Measurements from ENCODE around the gene VWF.

The VWF gene

DNA sequence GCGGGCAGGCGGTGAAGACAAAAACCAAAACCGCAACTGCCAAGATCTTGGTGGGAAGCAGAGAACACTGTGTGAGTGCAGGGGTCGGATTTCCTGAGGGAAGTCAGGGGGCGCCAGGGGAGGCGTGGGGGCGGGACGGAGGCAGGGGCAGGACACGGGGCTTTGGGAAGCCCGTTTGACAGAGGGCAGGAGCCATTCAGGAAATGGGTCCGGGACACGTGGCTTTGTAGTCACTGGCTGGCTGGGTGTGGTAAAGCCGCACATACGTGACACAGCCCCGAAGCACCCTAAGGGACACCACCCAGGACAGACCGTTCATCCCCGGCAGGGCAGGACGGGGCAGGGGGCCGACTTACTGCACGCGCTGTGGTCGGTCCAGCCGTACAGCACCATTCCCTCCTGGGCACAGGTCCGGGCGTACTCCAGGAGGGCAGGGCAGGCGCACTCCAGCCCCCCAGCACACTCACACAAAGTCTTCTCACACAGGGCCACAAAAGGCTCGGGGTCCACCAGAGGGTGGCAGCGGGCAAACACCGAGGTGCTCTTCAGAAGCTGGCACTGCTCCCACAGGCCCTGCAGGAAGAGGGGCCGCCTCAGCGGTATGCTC, 49.4 kb downstream of the VWF start:
- no peak for DNase-seq

- DNase-seq, result no peak
Observed at GRCh38 chr12:6074427-6074826, 50.0 kb downstream of the VWF start.

- DNase-seq, result no peak
Observed at GRCh38 chr12:6073426-6073825, 51.0 kb downstream of the VWF start.

- no peak for DNase-seq
Observed at GRCh38 chr12:6072302-6072752, 52.1 kb downstream of the VWF start.

GRCh38 chr12:6071589-6071988, 52.9 kb downstream of the VWF start:
- no peak for DNase-seq

DNA sequence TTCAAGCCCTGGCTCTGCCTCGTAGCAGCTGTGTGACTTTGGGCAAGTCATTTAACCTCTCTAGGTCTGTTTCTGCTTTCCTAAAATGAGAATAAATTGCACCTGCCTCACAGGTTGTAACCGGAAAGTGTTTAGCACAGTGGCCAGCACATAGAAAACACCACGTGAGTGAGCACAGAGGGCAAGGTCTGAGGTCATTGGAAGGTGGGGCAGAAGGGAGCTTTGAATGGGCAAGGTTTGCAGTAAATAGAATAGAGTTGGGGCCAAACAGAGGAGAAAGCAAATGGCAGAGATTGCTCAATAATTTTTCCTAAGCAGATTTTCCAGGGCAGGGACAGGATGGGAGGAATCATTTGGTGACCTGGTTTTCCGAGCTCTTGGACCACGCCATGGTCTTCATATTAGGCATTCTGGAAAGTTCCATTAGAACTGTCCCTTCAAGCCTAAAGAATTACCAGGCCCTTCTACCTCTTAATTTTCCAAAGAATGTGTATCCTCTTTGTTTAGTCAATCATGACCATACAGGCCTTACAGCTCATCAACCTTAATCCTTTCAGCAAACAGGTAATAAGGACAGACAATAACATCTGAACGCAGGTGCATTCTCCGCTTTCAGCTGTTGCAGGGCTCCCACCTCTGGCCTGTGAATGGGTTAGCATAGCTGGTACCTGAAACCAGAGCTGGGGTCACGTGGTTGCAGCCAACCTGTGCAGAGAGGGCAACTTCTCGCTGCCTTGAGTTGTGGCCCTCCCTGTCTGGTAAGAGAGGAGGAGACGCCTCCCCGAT, 53.8 kb downstream of the VWF start:
- no peak for DNase-seq

DNA sequence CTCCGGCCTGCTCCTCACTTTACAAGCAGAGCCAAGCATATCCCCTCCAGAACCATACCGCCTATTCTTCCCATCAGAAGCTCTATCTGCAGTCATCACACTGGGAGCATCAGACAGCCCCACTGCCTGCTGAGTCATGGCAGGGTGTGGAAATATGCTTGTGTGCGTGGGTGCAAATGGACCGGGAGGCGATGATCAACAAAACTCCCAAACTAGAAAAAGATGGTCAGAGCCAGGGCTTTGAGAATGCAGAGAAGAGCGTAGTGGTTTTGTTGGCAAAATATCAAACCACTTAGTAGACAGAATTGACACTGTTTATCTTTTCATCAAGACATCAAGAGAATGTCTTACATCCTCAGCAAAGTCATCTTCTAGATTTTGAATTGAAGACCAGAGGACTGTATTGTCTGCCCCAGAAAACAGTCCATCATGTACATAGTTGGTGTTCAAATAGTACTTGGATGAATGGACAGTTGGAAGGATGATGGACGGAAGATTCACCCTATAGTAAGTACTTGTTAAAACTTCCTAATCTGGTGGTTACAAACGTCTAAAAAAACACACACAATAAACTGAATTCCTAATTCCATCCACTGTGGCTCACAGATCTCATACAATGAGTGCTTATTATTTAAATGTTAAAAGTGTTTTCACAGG, 54.9 kb downstream of the VWF start:
- DNase-seq, result no peak

GRCh38 chr12:6068227-6068626, 56.2 kb downstream of the VWF start:
- no peak for DNase-seq

DNA sequence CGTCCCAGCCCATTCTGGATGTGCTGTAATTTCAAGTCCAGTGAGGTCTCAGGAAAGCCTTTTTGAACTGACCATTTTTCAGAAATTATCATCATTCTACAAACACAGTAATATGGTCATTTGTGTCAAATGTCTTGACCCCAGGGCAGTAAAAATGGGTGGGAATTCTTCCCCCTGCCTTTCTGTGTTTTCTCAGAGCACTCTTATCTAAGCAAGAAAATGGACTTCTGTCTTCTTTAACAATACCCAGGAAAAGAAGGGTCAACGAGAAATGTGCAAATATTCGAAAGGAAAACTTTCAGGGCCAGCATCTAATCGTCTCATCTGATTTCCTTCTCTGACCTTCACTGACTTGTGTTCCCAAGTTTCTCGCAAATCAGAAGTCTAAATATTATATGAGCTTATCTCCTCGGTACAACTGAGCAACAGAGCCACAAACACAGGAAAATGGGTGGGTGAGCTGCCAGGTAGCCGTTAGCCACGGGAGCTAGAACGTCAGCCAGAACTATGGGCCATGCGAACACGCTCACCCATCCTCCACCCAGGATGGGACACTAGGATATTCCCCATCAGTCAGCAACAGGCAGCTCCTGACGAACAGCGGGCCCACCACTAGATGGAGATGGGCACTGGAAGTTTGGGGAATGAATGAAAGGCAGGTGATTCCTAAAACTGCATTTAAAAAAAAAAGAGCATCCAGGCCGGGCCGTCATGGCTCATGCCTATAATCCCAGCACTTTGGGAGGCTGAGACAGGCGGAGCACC, 57.1 kb downstream of the VWF start:
- no peak for DNase-seq

DNA sequence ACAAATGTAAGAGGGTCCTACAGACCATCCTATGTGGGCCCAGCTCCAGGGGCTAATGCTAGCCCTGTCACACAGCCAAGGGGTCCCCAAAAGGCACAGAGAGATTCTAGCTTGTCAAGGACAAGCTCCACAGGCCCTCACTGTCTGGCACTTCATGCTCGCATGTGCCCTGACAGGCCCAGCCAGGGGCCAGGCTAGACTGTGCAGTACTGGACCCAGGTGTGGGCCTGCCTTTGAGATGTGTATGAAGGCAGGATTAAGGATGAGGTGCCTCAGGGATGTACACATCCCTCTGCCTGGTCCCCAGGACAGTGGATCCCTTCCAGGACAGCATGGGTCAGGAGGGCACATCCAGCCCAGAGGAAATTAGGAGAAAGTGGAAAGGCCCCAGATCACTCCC, 57.8 kb downstream of the VWF start:
- DNase-seq, result no peak

GRCh38 chr12:6065863-6066199, 58.6 kb downstream of the VWF start:
- DNase-seq, result no peak

DNA sequence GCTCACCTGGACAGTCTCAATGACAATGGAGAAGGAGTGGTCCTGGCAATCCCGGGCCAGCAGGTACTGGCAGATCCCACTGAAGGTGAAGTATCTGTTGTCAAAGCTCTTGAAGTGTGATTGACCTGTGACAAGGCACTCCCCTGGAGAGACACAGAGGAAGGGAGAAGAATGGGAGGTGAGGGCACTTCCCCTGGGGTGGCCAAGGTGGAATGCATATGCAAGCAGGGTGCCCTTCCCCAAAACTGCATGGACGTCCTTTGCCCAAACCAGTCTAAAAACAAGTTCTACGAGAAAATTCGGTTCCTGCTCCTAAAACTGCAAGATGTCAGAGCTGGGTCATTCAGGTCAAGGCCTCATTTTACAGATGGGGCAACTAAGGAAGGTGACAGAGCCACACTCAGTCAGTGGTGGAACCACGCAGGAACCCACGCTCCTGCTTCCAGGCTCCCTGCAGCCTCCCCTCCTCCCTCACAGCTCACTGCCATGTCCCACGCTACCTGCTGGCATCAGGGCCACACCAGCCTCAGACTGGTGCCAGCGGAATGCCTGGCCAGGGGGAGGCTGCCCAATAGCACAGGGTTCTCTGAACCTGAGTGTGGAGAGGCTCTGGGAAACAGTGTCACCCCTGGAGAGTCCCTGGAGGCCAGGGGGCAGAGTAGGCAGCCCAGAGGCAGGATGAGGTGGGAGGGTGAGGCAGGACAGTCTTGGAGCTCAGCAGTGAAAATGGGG, 59.2 kb downstream of the VWF start:
- no peak for DNase-seq

- DNase-seq, result peak; percentile 26 to 72
Observed at GRCh38 chr12:6062757-6063735, 61.4 kb downstream of the VWF start.

GRCh38 chr12:6062395-6062756, 62.1 kb downstream of the VWF start:
- peak in 1 of 2 donors; percentile 27 for DNase-seq

- DNase-seq, result no peak
Observed at GRCh38 chr12:6061660-6062059, 62.8 kb downstream of the VWF start.

- no peak for DNase-seq
Observed at GRCh38 chr12:6059860-6060565, 64.5 kb downstream of the VWF start.

GRCh38 chr12:6059221-6059620, 65.2 kb downstream of the VWF start:
- no peak for DNase-seq

DNA sequence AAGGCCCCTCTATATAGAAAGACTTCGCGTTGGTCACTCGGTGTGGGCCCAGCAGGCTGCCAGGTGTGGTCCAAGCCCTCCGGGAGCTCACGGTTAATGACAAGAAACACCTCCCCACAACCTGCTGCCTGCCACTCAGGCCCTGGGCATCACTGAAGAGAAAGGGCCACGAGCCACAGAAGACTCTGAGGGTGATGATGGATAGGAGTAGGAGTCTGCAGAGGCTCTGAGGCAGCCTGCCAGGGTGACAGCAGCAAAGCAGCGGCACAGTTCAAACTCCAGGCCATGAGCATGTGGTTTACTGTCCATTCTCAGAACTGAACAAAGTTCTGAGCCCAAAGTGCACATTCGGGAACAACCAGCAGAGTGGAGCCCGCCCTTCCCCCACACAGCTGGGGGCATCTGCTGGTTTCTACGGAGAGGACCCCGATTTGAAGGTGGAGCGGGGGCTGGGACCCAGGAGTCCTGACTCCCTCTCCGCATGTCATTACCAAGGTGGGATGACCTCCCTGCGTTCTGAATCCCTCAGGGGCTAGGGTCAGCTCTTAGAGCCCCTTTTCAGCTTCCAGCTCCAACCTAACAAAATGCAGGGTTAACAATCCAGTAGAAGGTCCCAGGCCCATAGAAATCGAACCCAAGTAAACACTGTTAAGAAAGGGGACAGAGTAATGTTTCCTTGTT, 65.8 kb downstream of the VWF start:
- DNase-seq, result no peak

DNA sequence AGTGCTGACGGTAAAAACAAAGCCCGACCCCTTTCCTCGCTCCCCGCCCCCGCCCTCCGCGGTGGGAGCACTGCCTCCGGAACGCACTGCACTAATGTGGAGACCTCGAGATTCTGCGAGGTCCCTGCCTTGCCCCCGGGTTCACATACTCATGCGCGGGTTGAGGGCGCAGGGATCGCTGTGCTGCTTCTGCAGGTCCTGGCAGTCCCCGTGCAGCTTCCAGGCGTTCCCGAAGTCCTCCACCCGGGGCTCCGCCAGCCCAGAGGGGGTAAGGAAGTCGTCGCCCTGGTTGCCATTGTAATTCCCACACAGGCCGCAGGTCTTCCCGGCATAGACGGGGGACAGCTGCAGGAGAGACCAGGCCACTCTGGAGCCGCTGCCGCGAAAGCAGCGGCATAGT, 66.8 kb downstream of the VWF start:
- no peak for DNase-seq
